K562 (cell line): ENCODE results near the gene SNX33. TPM values are rescaled to one million over a fixed set of nuclear protein-coding genes. Genes with fewer than 3 reads are reported as not detected.

Experiments used
- ETV6 ChIP-seq, 3 experiments: fragments of 150-350 bp in 1 of 3; sonication (generic) in 1 of 3; formaldehyde crosslinking in 1 of 3; IDR thresholded peaks; 2 replicates each; pipeline versions ENCODE4 v1.6.1 to v1.8.0; 2014 to 2022; ENCODE audit warnings: borderline replicate concordance in 2 of 3, low read depth in 2 of 3, antibody characterized with exemption in 1 of 3, low read length in 1 of 3, mild to moderate bottlenecking in 1 of 3, missing genetic modification reagents in 1 of 3
- HNRNPL ChIP-seq: fragments of 200-400 bp; formaldehyde crosslinking; IDR thresholded peaks from 2 replicates; pipeline ENCODE4 v1.6.1; 2017; ENCODE audit warnings: low read depth, mild to moderate bottlenecking, low read length
- SIX5 ChIP-seq, 2 experiments: IDR thresholded peaks; 2 replicates each; pipeline ENCODE4 v1.6.1; 2011; ENCODE audit warnings: low read length in 2 of 2, borderline replicate concordance in 1 of 2, low read depth in 1 of 2, mild to moderate bottlenecking in 1 of 2, moderate library complexity in 1 of 2; ENCODE audit not compliant: insufficient read depth in 1 of 2
- SMC3 ChIP-seq: conservative IDR thresholded peaks from 2 replicates; pipeline ENCODE4 v1.6.1; 2011; ENCODE audit warnings: low read depth, low read length, improper control_type of control experiment; ENCODE audit not compliant: insufficient read depth
- TOE1 ChIP-seq, 2 experiments: fragments of 450-650 bp in 1 of 2; sonication (generic) in 1 of 2; formaldehyde crosslinking in 1 of 2; IDR thresholded peaks; 2 replicates each; pipeline versions ENCODE4 v1.7.1 to v1.8.0; 2016 to 2022; ENCODE audit warnings: borderline replicate concordance in 2 of 2, mild to moderate bottlenecking in 2 of 2, antibody characterized with exemption in 1 of 2, inconsistent platforms in 1 of 2, low read depth in 1 of 2, missing genetic modification reagents in 1 of 2, moderate library complexity in 1 of 2
- polyA plus RNA-seq, 8 experiments: library from polyadenylated mRNA; depleted of rRNA in 4 of 8; stranded (reverse) in 5 of 8; unstranded in 3 of 8; fragments of >200 nt; fragmentation: Nextera tagmentation in 2 of 8; fragmentation: Illumina TruSeq in 1 of 8; extraction: Ambion mirVana in 2 of 8; extraction: Trizol in 1 of 8; gene quantifications; 2 replicates each; pipeline versions ENCODE4 v1.2.1 to v1.2.3, GENCODE V29; 2011 to 2014; ENCODE audit warnings: inconsistent platforms in 1 of 8, missing spikeins in 1 of 8
- total RNA-seq, 7 experiments: library from RNA; depleted of rRNA in 6 of 7; stranded (reverse); fragments of >200 nt in 6 of 7; fragmentation: Illumina TruSeq in 2 of 7; extraction: Trizol in 2 of 7; gene quantifications; 2 replicates each; pipeline versions ENCODE4 v1.2.1 to v1.2.3, GENCODE V29; 2011 to 2021; ENCODE audit warnings: low replicate concordance in 1 of 7
- TF ChIP-seq, protein P1 (sequence below): fragments of 450-650 bp; IDR thresholded peaks from 2 replicates; pipeline ENCODE4 v1.6.1; 2016; ENCODE audit warnings: low read depth
- TF ChIP-seq, protein P2 (sequence below): fragments of 450-650 bp; IDR thresholded peaks from 2 replicates; pipeline ENCODE4 v1.6.1; 2018; ENCODE audit warnings: mild to moderate bottlenecking, low read depth; ENCODE audit not compliant: partially characterized antibody
- TF ChIP-seq, protein P3 (sequence below): fragments of 250-450 bp; sonication (Bioruptor Pico); IDR thresholded peaks from 2 replicates; pipeline ENCODE4 v1.8.0; 2022; ENCODE audit warnings: moderate library complexity, mild to moderate bottlenecking, inconsistent platforms
- TF ChIP-seq, protein P4 (sequence below): sonication (generic); formaldehyde crosslinking; IDR thresholded peaks from 2 replicates; pipeline ENCODE4 v1.8.1; 2023; ENCODE audit warnings: mild to moderate bottlenecking, missing genetic modification reagents
- TF ChIP-seq, protein P5 (sequence below): fragments of 450-650 bp; IDR thresholded peaks from 2 replicates; pipeline ENCODE4 v1.6.1; 2016; ENCODE audit warnings: missing biosample characterization, missing genetic modification characterization

The SNX33 gene
- total and polyA plus RNA-seq, 9 of the 15 experiments (the other 6 are each of a cell fraction or from before 2014, with no cell fraction given), result 1.4 to 14.1 (median 8.2) TPM

DNA sequence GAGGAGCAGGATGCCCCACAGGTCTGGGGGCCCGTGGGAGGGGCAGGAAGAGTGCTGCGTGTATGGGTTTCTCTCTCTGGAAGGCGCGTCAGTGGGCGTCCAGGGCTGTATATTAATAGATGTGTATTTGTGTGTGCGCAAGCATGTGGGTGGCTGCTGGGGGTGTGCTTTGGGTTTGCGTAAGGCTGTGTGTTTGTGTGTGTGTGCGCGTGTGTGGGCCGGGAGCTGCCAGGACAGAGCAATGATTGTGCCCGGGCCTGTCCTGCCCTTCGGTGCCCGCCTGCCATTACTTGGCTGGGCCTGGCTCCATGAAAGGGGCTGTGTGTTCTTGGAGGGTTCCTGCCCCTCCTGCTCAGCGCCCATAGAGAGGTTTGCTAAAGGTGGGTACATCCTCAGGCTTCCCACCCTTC lies 48.6 kb downstream of the SNX33 start (continued):
- TF ChIP-seq, protein P1, sequence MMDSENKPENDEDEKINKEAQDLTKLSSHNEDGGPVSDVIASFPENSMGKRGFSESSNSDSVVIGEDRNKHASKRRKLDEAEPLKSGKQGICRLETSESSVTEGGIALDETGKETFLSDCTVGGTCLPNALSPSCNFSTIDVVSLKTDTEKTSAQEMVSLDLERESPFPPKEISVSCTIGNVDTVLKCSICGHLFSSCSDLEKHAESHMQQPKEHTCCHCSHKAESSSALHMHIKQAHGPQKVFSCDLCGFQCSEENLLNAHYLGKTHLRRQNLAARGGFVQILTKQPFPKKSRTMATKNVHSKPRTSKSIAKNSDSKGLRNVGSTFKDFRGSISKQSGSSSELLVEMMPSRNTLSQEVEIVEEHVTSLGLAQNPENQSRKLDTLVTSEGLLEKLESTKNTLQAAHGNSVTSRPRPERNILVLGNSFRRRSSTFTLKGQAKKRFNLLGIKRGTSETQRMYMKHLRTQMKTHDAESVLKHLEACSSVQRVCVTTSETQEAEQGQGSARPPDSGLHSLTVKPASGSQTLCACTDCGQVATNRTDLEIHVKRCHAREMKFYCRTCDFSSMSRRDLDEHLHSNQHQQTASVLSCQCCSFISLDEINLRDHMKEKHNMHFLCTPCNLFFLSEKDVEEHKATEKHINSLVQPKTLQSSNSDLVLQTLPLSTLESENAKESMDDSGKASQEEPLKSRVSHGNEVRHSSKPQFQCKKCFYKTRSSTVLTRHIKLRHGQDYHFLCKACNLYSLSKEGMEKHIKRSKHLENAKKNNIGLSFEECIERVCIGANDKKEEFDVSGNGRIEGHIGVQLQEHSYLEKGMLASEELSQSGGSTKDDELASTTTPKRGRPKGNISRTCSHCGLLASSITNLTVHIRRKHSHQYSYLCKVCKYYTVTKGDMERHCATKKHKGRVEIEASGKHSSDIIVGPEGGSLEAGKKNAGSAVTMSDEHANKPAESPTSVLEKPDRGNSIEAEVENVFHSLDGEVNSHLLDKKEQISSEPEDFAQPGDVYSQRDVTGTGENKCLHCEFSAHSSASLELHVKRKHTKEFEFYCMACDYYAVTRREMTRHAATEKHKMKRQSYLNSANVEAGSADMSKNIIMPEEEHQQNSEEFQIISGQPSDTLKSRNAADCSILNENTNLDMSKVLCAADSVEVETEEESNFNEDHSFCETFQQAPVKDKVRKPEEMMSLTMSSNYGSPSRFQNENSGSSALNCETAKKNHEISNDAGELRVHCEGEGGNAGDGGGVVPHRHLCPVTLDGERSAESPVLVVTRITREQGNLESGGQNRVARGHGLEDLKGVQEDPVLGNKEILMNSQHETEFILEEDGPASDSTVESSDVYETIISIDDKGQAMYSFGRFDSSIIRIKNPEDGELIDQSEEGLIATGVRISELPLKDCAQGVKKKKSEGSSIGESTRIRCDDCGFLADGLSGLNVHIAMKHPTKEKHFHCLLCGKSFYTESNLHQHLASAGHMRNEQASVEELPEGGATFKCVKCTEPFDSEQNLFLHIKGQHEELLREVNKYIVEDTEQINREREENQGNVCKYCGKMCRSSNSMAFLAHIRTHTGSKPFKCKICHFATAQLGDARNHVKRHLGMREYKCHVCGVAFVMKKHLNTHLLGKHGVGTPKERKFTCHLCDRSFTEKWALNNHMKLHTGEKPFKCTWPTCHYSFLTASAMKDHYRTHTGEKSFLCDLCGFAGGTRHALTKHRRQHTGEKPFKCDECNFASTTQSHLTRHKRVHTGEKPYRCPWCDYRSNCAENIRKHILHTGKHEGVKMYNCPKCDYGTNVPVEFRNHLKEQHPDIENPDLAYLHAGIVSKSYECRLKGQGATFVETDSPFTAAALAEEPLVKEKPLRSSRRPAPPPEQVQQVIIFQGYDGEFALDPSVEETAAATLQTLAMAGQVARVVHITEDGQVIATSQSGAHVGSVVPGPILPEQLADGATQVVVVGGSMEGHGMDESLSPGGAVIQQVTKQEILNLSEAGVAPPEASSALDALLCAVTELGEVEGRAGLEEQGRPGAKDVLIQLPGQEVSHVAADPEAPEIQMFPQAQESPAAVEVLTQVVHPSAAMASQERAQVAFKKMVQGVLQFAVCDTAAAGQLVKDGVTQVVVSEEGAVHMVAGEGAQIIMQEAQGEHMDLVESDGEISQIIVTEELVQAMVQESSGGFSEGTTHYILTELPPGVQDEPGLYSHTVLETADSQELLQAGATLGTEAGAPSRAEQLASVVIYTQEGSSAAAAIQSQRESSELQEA, result no peak
- TF ChIP-seq TOE1 (IDR thresholded peaks at IDR 0.05; ENCODE audit: borderline replicate concordance) (no peak), TOE1 (CRISPR knock-in tag; IDR thresholded peaks at IDR 0.05; ENCODE audit: borderline replicate concordance, low read depth) (no peak), SMC3 (no peak), HNRNPL (no peak), ETV6 (IDR thresholded peaks at IDR 0.05; ENCODE audit: borderline replicate concordance in 1 of 2, low read depth in 2 of 2, low read length in 1 of 2) (no peak), ETV6 (CRISPR knock-in tag; IDR thresholded peaks at IDR 0.05; ENCODE audit: borderline replicate concordance) (no peak), SIX5 (IDR thresholded peaks at IDR 0.05; ENCODE audit: borderline replicate concordance in 1 of 2, insufficient read depth in 1 of 2, low read depth in 1 of 2, low read length in 2 of 2) (no peak)
- TF ChIP-seq, protein P2, sequence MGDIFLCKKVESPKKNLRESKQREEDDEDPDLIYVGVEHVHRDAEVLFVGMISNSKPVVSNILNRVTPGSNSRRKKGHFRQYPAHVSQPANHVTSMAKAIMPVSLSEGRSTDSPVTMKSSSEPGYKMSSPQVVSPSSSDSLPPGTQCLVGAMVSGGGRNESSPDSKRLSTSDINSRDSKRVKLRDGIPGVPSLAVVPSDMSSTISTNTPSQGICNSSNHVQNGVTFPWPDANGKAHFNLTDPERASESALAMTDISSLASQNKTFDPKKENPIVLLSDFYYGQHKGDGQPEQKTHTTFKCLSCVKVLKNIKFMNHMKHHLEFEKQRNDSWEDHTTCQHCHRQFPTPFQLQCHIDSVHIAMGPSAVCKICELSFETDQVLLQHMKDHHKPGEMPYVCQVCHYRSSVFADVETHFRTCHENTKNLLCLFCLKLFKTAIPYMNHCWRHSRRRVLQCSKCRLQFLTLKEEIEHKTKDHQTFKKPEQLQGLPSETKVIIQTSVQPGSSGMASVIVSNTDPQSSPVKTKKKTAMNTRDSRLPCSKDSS, result no peak
- TF ChIP-seq, protein P3, sequence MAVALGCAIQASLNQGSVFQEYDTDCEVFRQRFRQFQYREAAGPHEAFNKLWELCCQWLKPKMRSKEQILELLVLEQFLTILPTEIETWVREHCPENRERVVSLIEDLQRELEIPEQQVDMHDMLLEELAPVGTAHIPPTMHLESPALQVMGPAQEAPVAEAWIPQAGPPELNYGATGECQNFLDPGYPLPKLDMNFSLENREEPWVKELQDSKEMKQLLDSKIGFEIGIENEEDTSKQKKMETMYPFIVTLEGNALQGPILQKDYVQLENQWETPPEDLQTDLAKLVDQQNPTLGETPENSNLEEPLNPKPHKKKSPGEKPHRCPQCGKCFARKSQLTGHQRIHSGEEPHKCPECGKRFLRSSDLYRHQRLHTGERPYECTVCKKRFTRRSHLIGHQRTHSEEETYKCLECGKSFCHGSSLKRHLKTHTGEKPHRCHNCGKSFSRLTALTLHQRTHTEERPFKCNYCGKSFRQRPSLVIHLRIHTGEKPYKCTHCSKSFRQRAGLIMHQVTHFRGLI, result no peak
- TF ChIP-seq, protein P4, sequence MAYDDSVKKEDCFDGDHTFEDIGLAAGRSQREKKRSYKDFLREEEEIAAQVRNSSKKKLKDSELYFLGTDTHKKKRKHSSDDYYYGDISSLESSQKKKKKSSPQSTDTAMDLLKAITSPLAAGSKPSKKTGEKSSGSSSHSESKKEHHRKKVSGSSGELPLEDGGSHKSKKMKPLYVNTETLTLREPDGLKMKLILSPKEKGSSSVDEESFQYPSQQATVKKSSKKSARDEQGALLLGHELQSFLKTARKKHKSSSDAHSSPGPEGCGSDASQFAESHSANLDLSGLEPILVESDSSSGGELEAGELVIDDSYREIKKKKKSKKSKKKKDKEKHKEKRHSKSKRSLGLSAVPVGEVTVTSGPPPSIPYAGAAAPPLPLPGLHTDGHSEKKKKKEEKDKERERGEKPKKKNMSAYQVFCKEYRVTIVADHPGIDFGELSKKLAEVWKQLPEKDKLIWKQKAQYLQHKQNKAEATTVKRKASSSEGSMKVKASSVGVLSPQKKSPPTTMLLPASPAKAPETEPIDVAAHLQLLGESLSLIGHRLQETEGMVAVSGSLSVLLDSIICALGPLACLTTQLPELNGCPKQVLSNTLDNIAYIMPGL (CRISPR knock-in tag), result no peak
- TF ChIP-seq, protein P5, sequence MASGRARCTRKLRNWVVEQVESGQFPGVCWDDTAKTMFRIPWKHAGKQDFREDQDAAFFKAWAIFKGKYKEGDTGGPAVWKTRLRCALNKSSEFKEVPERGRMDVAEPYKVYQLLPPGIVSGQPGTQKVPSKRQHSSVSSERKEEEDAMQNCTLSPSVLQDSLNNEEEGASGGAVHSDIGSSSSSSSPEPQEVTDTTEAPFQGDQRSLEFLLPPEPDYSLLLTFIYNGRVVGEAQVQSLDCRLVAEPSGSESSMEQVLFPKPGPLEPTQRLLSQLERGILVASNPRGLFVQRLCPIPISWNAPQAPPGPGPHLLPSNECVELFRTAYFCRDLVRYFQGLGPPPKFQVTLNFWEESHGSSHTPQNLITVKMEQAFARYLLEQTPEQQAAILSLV (tag), result no peak
- TF ChIP-seq, all 486 proteins: peak for 0
